Skeletal muscle cell (primary cell): ENCODE measurements around the gene TMEM135.
"Not testable (repeated sequence)": the region's sequence is repeated elsewhere in the genome, so short reads cannot be mapped to it uniquely, and the experiment has no call there.

ENCODE experiments used
- DNase-seq: peaks from one replicate; pipeline ENCODE4 v3.0.0-alpha.2; 2010; ENCODE audit warnings: low read depth
- H3K4me3 ChIP-seq: 2 replicates; pipeline ENCODE4 v1.5.1; 2011; ENCODE audit warnings: low read depth, mild to moderate bottlenecking, control low read depth, low read length, moderate library complexity

TMEM135 gene

DNA sequence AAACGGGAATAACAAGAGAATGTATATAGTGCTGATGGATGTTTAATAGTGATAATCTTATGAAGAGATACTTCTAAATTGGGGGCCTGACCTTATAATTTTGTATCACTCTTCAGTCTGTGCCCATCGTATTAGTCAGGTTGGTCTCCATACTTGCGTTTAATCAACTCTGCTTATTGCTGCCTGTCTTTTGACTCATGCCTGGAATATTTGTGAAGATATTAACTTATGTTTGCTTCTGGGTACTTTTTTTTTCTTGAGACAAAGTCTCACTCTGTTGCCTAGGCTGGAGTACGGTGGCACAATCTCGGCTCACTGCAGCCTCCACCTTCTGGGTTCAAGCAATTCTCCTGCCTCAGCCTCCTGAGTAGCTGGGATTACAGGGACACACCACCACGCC is 24.0 kb downstream of the TMEM135 start:
- no peak overlapping the region for H3K4me3 ChIP-seq
- DNase-seq = no peak

DNA sequence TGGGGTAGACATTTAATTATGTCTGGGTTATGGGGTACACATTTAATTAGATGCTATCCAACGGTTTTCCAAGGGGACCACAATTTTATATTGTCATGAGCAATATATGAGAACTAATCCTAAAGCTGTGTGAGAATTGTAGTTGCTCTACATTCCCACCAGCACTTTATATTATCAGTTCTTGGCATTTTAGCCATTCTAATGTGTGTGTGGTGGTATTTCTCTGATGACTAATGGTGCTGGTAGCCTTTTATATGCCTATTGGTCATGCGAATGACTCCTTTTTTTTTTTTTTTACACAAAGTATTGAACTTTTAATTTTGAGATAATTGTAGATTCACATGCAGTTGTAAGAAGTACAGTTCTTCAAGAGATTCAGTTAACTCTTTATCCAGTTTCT is 26.2 kb downstream of the TMEM135 start:
- no peak for DNase-seq
- H3K4me3 ChIP-seq = no peak overlapping the region

DNA sequence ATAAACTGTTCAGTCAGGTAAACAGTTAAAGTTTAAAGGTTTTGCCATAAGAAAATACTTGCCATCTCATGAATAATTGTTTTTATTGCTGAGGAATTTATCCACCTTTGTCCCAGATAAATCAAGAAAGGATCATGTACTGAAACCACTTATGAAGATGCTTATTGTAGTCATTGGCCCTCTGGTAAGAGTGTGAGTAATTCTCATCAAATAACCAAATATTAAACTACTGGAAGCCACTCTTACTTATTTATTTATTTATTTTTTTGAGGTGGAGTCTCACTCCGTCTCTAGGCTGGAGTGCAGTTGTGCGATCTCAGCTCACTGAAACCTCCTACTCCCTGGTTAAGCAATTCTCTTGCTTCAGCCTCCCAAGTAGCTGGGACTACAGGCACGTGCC is 35.1 kb downstream of the TMEM135 start:
- no peak for DNase-seq
- no peak overlapping the region for H3K4me3 ChIP-seq

DNA sequence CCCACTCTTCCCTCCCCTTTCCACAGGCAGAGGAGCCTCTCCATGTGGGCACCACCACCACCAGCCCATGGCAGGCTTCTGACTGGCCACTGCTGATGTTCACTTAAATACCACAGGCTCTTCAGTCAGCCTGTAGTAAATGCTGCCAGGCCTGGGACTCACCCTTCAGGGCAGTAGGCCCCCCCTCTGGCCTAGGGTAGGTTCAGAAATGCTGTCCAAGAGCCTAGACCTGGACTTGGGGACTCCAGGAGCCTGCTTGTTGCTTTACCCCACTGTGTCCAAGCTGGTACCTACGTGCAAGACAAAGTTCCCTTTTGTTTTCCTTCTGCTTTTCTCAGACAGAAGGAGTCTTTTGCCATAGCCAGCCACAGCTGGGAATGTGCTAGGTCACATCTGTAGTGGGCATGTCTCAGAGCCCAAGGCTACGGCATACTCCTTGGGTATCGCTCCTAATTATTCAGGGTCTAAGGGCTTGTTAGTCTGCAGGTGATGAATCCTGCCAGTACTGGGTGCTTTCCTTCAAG is 38.6 kb downstream of the TMEM135 start:
- H3K4me3 ChIP-seq = no peak overlapping the region
- DNase-seq = no peak

DNA sequence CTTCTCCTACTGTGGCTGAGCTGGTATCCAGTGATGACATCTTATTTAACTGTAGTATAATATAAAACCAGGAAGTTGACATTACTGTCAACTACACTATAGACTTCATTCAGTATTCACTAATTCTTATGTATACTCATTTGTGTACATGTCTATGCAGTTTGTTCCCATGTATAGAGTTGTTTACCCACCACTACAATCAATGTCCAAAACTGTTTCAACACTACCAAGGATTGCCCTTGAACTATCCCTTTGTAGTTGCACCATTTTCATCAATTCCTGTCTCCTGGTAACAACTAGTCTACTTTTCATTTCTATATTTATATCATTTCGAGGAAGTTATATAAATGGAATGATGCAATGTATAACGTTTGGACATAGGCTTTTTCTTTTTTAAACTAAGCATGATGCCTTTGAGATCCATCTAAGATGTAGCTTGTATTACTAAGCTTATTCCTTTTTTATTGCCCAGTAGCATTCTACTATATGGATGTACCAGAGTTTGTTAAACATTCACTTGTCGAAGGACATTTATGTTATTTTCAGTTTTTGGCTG is 39.2 kb downstream of the TMEM135 start:
- no peak overlapping the region for H3K4me3 ChIP-seq
- DNase-seq = no peak

DNA sequence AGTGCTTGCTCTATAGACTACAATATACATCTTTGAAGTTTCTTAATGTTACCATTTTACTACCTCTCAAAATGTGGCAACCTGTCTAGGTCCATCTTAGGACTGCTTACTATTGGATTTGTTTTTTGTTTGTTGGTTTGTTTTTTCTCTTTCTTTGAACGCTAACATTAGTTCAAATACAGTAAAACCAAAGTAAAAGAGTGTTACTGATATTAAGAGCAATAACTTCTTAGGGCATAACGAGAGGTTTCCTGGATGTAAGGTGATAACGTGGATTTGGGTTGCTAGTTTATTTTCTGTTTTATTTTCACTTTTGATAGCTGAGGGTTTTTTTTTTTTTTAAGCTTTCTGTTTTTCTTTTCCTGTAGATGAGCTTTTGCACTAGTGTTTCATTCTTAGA is 43.6 kb downstream of the TMEM135 start:
- DNase-seq = no peak
- H3K4me3 ChIP-seq = no peak overlapping the region

DNA sequence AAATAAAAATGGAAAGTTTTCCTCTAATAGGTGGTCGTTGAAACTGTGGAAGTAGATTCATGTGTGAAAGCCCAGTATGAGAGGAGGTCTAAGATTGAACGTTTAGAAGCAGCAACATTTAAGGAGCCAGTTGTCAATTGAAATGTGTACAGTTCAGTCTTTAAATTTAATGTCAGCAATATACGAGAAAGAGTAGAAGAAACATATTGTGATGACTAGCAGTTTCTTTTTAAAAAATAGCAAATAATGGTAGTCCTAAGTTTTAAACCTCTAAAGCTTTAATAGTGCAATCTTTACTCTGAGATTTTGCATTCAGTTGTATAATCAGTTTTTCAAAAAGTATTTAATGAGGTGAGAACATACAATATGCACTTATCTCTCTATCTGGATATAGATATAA is 44.9 kb downstream of the TMEM135 start:
- no peak for DNase-seq

DNA sequence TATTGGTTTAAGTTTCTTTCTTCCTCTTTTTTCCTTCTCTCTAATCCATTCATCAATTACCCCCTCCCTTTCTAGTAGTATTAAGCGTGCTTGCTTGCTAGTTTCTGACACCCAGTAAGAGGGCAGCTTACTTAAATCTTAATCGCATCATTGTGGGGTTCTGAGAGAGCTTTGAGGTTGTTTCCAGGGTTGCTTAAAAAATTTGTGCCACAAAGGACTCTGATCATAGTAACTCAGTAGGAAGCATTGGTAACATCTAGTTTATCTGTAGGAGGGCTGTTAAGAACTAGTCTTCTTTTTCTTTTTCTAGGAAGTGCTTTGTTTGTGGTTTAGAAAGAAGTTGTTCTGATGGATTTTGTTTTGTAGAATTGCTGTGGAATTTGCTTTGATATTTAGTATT is 45.3 kb downstream of the TMEM135 start:
- H3K4me3 ChIP-seq = no peak overlapping the region
- DNase-seq = no peak

More for the DNA sequence above, 44.9 kb downstream of the TMEM135 start:
- no peak overlapping the region for H3K4me3 ChIP-seq

DNA sequence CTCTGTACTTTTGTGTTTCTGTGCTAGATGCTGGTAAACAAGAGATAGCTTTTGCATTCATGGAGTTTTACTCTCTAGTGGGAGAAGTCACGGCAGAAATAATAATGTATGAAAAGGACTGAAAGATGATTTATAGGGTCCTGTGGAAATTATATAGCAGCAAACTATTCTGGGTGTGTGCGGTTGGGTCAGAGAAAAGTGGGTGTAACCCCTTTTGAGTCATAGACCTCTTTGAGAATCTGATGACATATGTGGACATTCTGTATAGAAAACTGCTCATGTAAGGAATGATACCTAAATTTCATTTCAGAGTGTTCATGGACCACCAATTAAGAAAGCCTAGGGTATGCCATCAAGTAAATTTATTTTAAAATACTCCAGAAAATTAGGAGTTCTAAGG is 54.4 kb downstream of the TMEM135 start:
- no peak overlapping the region for H3K4me3 ChIP-seq
- no peak for DNase-seq

DNA sequence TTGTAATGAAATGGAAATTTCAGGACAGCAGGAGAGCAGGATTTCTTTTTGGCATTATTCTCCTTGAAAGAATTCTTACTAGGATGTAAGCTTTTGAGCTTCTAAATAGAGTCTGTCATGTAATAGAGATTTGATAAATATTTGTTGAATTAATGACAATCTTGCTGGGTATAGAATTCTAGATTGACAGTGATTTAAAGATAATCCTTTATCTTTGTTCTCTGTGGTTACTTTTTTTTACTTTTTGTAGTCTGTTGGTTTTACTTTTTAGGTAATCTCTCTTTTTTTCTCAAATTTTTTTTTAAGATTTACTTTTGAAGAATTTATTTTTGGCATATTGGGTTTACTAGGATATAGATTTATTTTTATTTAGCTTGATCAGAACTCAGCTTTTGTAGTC is 54.8 kb downstream of the TMEM135 start:
- no peak overlapping the region for H3K4me3 ChIP-seq
- DNase-seq = no peak

DNA sequence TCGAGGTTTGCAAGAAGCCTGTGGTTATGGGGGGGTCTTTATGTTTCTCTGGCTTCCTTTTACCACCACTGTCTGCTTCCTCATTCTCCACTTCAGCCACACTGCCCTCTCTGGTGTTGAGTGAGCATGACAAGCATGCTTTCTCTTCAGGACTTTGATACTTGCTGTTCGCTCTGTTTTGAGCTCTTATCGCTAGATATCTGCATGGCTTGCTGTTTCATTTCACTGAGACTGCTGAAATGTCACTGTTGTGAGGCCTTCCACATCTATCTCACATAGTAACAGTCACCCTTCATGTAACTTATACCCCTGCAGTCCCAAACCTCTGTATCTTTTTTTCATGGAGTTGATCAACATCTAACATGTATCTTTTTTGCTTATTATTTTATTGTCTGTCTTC is 59.8 kb downstream of the TMEM135 start:
- no peak for DNase-seq

DNA sequence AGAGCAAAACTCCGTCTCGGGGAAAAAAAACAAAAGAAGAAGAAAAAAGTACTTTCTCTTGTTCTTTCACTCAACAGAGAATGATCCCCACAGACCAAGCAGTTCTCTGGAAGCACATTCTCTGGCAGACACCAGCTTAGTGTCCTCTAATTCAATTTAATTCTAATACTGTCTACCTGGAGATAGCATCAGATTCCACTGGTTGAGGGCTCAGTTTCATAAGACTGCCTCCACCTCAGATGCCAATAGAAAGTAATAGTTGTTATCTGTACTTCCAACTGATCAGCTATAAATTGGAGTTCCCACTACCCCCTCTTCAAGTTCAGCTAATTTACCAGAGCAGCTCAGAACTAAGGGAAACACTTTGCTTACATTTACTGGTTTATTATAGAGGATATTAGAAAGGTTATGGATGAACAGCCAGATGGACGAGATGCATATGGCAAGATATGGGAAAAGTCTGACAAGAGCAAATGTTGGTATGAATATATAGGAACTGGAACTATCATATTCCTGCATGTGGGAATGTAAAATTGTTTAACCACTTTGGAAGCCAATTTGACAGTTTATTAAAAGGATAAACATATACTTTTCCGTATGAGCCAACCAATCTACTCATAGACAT is 64.3 kb downstream of the TMEM135 start:
- no peak overlapping the region for H3K4me3 ChIP-seq
- no peak for DNase-seq

More for the DNA sequence above, 59.8 kb downstream of the TMEM135 start:
- no peak overlapping the region for H3K4me3 ChIP-seq

DNA sequence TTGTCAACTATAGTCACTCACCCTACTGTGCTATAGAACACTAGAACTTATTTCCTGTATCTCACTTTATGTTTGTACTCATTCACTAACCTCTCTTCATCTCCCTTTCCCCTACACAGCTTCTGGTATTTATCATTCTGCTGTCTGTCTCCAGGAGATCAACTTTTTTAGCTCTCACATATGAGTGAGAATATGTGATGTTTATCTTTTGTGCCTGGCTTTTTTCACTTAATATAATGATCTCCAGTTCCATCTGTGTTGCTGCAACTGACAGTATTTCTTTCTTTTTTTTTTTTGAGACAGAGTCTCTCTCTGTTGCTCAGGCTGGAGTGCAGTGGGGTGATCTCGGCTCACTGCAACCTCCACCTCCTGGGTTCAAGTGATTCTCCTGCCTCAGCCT is 68.1 kb downstream of the TMEM135 start:
- not testable (repeated sequence) for H3K4me3 ChIP-seq, DNase-seq

DNA sequence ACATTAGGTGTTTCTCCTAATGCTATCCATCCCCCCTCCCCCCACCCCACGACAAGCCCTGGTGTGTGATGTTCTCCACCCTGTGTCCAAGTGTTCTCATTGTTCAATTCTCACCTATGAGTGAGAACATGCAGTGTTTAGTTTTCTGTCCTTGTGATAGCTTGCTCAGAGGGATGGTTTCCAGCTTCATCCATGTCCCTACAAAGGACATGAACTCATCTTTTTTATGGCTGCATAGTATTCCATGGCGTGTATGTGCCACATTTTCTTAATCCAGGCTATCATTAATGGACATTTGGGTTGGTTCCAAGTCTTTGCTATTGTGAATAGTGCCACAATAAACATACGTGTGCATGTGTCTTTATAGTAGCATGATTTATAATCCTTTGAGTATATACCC is 69.6 kb downstream of the TMEM135 start:
- not testable (repeated sequence) for H3K4me3 ChIP-seq, DNase-seq

DNA sequence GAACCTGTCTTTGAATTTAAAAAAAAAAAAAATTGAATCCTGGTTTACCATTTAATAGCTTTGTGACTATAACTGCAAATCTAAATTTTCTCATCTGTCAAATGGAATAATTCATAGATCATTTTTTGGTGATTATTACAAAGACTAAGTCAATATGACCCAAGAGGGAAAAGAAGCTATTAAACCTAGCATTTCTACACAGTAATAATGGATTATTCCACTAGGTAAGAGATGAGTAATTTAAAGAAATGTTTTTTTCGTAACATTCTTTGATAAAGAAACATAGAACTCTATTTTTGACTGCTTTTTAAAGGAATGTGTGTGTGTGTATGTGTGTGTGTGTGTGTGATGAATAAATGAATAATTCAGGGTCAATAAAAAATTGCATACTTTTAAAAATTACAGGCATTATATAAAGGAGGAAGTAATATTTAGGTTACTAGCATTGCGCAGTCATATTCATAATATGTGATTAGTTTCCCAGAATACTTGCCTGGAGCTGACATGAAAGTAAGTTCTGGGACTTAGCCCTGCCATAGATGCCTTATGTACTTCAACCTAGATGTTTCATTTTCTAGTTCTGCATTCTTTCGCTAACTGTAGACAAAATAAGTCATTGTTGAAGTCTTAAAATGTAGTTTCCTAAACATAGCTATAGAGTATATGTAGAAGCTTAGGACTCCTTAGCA is 72.9 kb downstream of the TMEM135 start:
- no peak for DNase-seq
- no peak overlapping the region for H3K4me3 ChIP-seq

DNA sequence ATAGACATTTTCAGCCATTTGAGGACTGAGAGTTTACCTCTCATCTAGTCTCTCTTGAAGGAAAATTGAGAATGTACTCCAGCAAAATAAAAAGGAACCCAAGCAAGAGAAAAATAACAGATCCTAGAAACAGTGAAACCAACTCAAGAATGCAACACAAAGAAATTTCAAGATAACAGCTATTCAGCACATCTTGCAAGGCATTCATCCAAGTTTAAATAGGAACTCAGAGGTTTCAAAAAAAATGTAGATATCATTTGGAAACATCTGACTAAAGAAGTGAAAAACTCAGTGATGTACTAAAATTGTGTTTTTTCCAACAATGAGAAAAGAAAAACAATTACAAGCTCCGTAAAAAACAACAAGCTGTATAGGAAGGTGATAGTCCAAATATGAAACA is 76.4 kb downstream of the TMEM135 start:
- no peak for DNase-seq
- no peak overlapping the region for H3K4me3 ChIP-seq

DNA sequence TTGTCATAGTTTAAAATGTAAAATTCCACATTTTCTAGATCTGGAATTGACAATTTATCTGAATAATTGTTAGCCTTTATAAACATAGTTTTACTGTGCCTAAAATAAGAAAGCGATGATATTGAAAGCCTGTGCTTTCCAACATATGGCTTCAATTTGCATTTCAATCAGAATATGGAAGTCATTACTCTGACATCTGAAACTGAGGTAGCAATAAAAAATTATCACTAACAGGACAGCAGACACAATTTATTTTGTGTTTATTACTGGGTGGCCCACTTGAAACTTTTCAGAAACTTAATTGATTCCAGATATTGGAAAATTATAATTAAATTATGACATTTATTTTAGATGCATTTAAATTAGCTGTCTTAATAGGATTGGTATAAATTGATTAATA is 78.5 kb downstream of the TMEM135 start:
- no peak for DNase-seq

DNA sequence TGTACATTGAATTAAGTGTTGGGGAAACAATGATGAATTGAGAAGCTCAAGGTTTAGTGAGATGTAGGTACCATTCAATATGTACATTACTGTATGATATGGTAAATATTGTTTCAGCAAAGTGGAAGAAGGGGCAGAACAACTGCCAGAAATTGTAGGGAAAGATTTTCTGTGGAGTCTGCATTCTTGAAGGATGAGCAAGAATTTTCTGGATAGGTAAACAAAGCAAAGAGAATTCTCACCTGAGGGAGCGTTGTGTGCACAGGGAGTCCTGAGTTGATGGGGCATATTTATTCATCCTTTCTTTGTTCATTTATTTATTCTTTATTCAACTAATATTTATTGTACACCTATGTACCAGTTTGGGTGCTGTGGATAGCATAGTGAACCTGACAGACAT is 83.2 kb downstream of the TMEM135 start:
- H3K4me3 ChIP-seq = no peak overlapping the region
- DNase-seq = no peak

More for the DNA sequence above, 78.5 kb downstream of the TMEM135 start:
- H3K4me3 ChIP-seq = no peak overlapping the region

DNA sequence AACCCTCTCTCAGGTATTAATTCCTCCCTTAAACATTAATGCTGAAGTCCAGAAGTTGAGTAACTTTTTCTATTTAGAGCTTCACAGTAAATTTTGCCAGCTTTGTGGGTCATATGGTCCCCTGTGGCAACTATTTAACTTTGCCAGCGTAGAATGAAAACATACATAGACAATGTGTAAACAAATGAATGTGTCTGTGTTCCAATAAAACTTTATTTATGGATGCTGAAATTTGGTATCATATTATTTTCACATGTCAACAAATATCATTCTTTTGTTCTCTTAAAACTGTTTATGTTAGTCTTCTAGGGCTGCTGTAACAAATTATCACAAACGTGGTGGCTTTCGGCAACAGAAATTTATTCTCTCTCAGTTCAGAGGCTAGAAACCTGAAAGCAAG is 85.1 kb downstream of the TMEM135 start:
- DNase-seq = no peak
- H3K4me3 ChIP-seq = no peak overlapping the region

DNA sequence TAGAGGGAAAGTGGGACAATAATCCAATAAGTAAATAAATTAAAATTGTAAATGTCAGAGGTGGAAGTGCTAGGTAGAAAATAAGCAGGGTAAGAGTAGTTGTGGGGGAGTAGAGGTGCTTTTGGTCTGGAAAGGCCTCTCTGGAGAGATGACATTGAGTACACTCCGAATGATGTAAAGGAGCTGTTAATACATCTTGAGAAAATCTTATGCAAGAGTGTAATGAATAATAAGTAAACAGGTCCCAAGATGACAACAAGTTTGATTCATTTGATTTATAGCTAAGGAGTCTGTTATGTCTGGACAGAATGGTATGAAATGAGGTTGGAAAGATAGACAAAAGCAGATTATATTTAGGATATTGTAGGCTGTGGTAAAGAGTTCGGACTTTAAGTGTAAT is 87.5 kb downstream of the TMEM135 start:
- peak; percentile 16 for DNase-seq
- no peak overlapping the region for H3K4me3 ChIP-seq

DNA sequence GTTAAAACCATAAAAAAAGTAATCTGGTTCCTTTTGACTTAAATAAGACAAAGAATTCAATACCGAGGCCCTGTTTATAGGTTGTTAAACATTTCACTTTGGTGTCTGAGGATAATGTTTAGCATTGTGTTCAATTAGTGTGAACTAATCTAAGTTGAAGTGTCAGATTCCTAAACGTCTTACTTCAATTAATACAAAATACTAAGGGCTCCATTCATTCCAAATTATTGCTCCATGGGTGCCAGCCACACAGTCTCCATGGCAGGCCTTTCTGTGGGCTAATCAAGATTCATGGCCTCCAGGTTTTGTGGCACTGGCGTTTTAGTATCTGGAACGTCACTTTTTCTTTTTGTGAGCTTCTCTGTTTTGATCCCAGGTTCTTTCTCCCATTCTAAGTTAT is 89.4 kb downstream of the TMEM135 start:
- DNase-seq = no peak
- no peak overlapping the region for H3K4me3 ChIP-seq
